ENCODE results near the gene SFMBT1.

GRCh38 chr3:52986938-52987337 lies 58.9 kb downstream of the SFMBT1 start:
- TF ChIP-seq CTCF (IDR thresholded peaks at IDR 0.05; ENCODE audit: borderline replicate concordance, extremely low read depth, low read length, poor library complexity, severe bottlenecking) (peak; percentile 27), EZH2 (IDR thresholded peaks at IDR 0.05; ENCODE audit: borderline replicate concordance, low read depth, low read length, severe bottlenecking) (no peak)

All from DND-41 (cell line).